Hematopoietic multipotent progenitor cell treated with erythropoietin and hydrocortisone succinate and interleukin-3 and kit ligand, for 17 days (in vitro differentiated cells): ENCODE data around the gene CDH13.

ENCODE experiments used
- DNase-seq: peaks from one replicate; pipeline ENCODE4 v3.0.0-alpha.2; 2015; ENCODE audit warnings: low spot score

Gene CDH13

DNA sequence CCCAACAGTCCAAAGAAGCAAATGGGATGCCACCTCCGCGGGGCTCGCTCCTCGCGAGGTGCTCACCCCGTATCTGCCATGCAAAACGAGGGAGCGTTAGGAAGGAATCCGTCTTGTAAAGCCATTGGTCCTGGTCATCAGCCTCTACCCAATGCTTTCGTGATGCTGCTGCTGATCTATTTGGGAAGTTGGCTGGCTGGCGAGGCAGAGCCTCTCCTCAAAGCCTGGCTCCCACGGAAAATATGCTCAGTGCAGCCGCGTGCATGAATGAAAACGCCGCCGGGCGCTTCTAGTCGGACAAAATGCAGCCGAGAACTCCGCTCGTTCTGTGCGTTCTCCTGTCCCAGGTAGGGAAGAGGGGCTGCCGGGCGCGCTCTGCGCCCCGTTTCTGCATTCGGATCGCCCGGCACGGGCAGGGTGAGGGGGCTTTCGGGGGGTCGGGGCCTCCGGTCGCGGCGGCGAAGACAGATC is at the start of gene CDH13:
Gene CDH13, plus strand, starts transcription at position 179 of the 471 bp plus-strand sequence.
- DNase-seq, result no peak

DNA sequence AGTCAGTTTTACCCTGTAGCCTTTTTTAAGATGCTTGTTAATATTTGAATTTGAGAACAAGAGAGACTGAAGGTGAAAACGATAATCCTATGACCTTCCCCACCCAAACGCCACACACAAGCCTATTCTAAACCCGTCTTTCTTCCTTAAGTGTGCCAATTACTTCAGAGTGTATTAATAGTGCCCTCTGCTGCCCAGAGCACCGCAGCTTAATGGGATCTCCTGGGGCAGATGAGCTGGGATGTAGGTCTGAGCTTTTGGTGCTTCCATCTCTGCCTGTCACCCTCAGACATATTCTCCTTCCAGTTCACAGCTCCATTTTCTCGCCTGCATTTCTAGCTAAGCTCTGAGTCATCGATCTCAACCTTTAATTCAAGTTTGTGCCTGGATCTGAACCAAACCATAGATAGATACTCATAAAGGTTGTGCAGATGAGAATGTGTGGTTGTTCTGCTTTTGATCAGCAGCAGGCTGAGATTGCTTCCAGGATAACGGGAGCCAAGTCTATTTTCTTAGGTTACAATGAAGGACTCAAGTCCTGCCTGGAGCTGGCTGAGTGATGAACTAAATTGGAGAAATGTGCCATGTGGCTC is 46.4 kb upstream of the CDH13 start:
- DNase-seq, result no peak

DNA sequence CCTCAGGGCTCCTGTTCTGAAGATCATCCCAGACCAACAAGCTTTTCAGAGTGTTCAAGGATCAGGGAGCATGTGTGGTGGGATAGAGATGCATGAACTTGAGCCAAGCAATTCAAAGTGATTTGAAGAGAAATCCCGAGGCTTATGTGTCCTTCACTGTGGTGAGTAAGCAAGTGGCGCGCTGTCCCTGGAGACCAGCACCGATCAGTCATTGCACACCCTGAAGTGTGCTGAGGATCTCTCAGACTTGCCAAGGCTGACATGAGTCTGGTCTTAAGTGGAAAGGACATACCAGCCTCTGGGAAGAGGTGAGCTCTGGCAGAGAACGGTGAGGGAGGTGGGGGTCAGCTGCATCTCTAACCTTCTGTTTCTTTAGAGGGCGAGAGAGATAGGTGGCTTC is 43.8 kb upstream of the CDH13 start:
- DNase-seq, result no peak

DNA sequence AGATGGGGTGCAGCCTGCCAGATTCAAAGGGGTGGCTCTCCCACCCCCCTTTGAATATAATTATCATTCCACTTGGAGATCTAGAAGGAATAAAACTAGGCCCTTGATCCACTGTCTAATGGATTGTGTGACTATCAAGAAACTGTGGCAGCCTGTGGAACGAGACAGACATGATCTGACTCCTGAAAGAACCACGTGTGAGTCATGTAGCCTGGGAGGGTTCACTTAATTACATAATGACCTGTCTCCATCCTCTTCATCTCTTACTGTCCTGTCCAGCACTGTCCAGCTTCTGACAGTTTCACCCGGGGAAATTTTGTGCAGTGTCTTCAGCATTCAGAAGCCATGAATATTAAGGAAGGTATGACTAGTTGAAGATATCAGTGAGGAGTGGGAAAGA is 43.3 kb upstream of the CDH13 start:
- DNase-seq, result no peak

DNA sequence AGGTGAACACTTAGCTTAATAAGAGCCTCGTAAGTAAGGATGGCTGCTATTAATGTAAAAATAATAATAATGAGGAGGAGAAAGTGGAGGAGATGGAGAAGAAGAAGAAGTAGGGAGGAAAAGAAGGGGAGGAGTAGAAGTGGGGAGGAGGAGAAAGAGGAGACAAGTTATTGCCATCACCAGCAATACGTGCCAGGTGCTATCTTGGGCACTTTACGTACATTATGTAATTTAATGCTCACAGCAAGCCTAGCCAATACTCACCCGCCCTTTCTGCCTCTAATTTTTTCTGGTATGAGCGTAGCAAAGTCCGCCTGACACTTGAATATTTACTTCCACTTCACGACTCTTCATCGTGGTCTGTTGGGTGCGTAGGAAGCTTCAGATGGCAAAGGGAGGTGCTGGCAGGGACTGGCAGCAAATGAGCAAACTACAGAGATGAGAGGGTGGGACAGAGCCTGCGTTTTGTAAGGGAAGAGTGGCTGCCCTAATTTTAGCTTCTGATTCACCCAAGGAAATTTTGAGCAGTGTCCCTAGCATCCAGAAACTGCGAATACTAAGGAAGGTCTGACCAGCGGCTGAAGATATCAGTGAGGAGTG is 42.1 kb upstream of the CDH13 start:
- DNase-seq, result no peak

DNA sequence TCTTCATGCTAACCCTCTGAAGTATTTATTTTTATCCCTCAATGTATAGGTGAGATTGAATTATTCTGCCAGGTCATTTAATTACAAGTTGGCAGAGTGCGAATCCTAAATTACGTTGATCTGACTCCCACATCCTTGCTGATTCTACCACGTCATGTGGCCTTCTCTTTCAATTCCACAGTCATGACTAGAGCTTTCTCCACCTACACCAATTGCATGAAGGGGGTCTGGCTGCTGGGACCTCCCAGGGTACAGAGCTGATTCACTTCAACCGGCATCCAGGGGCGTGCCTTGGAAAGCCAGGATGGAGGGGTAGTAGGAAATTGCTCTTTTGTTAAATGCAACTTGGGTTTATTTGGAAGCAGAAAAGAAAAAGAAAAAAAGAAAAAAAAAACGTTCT is 41.1 kb upstream of the CDH13 start:
- no peak for DNase-seq

DNA sequence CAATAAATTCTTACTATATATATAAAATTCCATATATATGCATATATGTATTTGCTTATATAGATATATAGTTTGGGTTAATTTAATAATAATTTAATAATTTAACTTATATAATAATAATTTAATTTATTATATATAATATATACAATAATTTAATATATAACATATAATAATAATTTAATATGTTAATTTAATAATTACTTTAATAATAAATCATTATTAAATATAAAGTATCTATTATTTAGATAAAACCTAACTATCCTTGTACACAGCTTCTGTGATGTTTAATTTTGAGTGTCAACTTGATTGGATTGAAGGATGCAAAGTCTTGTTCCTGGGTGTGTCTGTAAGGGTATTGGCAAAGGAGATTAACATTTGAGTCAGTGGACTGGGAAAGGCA is 40.6 kb upstream of the CDH13 start:
- no peak for DNase-seq

DNA sequence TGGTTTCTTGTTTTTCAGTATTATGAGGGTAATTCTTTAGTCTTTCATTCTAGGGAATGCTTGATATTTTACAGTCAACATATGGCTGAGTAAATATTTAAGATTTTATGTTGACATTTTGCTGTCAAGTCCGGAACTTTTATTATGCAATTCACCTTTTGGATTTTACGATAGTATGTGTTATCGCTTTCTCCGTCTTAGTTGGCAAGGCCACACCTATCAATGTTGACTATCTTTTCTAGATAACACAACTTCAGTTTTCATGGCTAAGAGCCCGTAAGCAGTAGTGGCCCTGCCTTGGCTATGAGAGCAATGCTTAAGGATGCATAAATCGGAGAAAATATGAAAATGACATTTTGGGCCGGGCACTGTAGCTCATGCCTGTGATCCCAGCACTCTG is 39.5 kb upstream of the CDH13 start:
- no peak for DNase-seq

DNA sequence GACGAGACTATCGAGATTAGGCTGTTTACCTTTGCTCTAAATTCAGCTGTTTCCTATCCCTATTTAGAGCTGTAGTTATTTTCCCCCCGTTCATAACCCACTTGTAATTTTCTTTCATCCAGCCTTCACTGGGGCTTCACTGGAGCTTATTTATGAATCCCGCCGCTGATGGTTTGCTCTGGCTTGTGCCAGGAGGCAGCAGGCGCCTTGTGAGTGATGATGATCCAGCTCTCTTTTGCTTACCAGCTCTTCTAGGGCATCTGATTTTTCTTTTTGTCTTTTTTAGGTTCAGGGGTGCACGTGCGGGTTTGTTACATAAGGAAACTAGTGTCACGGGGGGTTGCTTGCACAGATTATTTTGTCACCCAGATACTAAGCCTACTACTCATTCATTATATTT is 37.4 kb upstream of the CDH13 start:
- DNase-seq, result no peak

DNA sequence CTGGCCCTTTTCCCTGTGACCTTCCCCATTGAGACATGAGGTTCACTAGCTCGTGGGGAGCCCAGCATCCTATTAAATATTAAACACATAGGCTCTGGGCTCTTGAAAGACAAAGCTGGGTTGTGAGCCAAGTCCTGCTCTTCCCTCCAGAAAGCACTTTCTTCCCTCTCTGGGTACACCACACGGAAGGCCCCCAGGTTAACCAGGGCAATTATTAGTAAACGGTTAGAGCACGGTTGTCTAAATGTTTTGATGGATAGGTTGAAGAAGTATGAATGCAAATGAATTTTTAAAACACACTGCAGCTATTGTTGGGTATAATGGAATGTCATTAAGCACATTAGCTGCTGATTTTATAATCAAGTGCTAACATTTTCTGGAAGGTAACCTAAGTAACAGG is 32.7 kb upstream of the CDH13 start:
- no peak for DNase-seq

DNA sequence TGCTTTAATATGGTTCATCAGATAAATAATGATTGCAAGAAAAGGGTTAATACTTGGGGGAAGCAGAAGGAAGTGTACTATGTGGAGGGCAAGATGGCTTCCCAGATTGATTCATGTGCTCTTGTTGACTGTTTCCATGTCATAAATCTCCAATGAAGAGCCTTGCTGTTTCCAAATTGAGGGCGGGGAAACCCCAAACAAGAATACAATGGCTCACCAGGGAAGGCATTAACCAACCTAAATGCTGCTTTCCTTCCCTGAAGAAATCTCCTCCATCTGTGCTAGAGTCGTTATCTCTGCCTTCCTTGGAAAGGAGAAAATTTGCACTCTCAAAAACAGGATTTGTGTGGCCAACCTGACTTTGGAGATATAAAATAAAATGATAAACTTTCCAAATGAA is 28.0 kb upstream of the CDH13 start:
- no peak for DNase-seq

DNA sequence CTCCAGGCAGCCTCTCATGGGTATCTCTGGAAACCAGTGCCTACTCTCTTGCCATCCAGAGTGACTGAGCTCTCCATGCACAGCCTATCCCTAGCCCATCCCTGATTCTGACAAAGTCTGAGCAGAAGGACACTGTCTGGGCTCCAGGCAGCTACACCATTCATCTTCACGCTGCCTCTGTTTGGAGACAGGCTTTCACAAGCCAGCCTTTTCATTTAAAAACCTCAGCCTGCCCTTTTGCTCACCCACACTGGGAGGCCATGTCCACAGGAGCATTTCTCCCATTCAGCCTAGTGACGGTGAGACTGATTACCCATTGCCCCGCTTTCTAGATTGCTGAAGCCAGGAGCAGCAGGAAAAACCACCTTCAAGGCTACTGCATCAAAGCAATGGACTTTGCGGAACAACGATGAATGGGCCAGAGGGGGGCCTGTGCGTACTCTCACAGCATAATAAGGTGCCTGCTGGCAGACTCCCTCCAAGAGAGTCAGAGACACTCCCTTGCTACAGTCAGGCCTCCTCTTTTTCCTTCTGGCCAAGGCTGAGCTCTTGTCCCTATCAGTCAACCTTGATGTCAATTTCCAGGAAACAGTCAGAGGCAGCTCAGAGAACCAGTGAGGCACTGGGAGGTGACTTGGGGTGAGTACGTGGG is 24.7 kb upstream of the CDH13 start:
- DNase-seq, result no peak

DNA sequence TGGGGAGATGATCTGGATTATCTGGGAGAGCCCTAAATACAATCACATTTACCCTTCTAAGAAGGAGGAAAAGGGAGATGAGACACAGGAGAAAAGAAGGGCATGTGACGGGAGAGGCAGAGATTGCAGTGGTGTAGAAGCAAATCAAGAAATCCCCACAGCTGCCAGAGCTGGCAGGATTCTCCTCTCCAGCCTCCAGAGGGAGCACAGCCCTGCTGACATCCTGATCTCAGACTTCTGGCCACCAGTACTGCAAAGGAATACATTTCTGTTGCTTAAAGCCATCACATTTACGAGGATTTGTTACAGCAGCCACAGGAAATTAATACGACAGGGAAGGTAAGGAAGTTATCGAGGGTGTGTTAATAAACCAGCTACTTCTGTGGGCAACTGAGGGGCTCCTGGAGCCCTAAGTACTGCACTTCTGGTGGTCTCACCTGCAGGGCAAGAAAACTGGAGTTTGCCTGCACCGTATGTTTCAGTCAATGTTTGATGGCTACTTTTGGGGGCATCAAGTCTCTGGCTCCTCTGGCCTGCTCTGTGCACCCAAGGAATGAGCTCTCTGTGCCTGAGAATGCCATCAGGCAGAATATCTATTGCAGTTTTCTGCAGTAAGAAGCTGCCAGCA is 22.9 kb upstream of the CDH13 start:
- DNase-seq, result no peak

DNA sequence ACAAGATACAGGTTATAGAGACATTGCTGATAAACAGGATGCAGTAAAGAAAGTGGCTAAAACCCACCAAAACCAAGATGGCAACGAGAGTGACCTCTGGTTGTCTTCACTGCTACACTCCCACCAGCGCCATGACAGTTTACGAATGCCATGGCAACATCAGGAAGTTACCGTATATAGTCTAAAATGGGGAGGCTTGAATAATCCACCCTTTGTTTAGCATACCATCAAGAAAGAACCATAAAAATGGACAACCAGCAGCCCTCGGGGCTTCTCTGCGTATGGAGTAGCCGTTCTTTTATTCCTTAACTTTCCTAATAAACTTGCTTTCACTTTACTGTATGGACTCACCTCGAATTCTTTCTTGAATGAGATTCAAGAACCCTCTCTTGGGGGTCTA is 21.7 kb upstream of the CDH13 start:
- DNase-seq, result no peak

DNA sequence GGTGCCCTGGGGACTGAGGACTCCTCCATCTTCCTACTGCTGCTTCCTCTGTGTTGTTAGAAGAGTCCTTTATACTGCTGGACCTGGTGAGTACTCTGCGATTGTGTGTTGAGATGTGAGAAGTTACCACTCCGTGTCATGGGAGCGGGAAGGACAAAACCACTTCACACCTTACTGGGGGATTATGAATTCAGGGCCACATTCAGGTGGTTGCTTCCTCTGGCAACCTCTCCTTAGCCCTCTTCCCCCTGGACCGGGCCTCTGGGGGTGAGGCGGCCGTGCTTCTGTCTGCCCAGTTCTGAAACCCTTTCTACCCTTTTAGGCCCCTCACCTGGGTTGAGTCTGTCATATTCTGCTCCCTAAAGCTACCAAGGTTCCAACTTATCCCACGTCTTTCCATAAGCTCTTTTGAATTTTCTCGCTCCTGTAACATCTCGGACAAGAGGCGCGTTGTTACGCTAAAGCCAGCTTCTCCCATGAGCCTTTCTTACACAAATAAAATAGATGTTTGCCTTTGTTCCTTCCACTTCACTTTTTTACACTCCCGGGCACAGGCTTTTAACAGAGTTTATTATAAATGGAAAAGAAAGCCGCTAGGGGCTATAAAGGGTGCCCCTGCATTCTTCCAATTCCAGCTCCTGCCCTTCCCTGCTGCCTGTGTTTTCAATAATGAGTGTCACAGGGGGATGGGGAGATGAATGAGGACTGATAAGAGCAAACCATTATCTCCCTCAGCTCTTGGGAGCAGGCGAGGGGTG is 20.7 kb upstream of the CDH13 start:
- no peak for DNase-seq

DNA sequence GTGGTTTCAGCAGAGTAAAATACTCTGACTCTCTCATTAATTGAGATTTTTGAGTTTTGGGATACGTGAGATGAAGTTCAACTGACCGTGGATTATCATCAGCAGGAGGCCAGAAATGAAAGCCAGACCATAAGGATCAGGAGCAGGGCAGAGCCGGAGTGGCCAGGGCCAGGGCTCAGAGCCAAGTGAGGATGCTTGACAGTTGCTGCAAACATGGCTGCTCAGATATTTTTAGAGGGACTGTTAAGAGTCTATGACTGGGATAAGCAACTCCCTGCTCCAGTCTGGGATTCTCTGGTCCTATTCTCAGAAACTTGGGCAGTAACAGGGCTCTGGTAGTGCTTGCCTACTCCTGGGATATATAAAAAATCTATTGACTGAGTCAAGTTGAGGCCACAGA is 17.6 kb upstream of the CDH13 start:
- no peak for DNase-seq

DNA sequence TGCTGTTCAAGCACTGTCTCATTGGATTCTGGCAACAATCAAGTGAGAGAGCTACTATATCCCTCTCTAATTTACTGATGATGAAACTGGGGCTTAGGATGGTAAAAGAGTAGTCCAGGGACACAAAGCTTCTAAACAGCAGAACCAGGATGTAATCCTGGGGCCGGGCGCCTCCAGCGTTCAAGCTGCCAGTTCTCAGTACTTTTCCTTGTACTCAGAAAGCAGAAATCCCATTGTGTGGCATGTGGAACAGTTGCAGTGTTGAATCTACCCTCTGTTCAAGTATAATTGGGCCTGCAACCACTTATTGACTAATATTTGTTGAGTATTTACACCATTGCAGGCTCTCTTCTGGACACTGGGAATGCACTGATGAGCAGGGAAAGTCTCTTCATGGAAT is 14.5 kb upstream of the CDH13 start:
- DNase-seq, result no peak

DNA sequence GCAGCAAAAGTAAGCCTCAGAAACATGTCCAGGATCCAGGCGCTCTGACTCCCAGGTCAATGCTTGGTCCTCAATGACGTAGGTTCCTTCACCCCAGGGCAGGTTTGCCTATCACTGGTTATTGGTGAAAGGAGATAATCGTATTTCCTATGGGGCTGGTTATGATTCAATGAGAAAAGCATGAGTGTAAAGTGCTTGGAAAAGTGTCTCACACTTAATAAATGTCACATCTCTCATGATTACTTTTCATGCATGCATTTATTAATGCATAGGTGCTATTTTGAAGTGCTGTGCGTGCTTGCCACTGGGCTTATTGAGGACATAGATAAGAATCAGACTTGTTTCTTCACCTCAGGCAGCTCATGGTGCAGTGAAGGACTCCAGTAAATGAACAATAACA is 10.4 kb upstream of the CDH13 start:
- no peak for DNase-seq

DNA sequence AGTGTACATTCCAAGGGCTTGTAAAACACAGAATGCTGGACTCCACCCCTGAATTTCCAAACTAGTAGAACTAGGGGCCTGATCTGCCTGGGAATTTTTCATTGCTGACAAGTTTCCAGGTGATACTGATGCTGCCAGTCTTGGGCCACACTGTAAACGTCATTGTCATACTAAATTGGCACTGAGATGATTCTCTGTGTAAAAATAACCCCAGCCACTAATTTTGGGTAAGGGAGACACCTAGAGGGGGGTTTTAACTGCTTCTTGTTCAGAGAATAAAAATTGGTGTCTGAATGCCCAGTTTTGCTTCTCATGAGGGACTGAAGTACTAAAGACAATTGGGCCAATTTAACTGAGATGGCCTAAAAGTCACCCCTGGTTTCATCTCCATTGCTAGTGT is 5.0 kb upstream of the CDH13 start:
- no peak for DNase-seq

DNA sequence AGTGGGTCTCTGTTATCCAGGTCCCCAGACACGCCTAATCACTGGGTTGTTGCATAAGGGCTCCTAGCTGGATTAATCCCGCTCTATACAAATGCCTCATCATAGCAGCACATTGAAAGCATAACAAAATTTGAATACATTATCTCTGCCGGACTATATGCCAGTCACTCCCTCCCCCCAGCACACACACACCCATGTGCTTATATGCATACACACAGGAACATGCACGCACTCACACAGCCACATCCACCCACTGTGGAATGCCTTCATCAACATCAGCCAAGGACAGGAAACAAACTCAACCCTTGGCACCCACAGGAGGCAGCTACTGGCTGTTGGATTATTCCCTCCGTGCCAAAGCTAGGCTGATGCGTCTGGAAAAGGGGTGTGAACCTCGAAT is 3.5 kb upstream of the CDH13 start:
- DNase-seq, result no peak

DNA sequence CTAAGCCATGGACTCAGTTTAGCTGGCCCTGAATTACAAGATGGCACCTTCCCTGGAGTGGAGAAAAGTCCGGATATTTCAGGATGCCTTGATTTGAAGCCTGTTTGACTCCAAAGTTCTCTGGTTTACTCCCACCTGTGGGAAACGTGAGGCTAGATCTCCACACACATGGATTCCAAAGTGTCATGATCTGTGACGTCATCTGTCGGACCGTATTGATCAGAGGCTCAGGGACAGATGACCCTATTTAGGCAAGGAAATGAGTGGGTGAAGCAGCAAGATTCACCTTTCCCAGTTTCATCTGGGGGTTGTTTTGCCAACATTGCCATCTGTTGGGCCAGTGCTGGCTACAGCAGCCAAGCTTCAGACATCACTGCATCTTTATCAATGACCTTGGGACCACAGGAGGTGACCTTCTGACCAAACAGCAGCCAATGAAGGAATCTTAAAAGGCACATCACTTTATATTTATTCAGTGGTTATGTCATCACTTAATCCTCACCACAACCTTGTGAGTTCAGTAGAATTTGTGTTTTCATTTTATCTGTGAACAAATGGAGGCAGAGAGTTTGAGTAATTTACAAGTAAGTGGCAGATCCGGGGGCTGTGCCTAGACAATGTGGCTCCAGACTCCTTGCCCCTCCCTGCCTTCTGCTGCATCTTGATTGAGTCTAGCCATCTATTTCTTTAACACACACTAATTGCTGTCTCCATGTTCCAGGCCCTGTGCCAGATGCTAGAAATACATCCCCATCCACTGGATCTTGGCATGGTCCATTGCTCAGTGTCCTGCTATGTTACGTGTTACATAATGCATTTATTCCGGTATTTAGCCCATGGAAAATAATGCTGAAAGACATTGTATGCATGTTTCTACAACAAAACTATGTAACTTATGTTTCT is 1.5 kb upstream of the CDH13 start:
- no peak for DNase-seq

DNA sequence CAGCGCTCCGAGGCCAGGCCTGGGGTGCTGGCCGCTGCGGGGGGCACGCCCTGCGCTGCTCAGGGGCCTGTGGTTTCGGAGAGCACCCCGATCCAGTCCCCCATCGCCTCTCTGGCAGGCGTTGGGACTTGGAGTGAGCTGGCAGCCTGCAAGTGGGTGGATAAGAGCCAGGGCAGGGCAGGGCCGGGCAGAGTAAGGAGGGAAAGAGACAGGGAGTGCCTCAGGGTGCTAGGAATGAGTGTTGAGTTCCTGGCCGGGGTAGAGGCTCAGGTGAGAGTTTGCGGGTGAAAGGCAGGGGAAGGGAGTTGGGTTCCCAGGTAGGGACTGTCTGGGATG is 1.3 kb downstream of the CDH13 start:
- no peak for DNase-seq
